ENCODE data around the gene MOCS3.

Gene MOCS3

GRCh38 chr20:50958615-50959542 is at the start of gene MOCS3:
Gene MOCS3 (plus strand): TSS chr20:50958818. CDS start chr20:50958843, 25 bp downstream.
- peak; percentile 88 for DNase-seq

GRCh38 chr20:50909413-50909812 is 49.2 kb upstream of the MOCS3 start:
- DNase-seq = no peak

GRCh38 chr20:50911030-50911429 is 47.6 kb upstream of the MOCS3 start:
- no peak for DNase-seq

GRCh38 chr20:50911716-50912115 is 46.9 kb upstream of the MOCS3 start:
- no peak for DNase-seq

GRCh38 chr20:50913690-50914375 is 44.8 kb upstream of the MOCS3 start:
- DNase-seq = no peak

GRCh38 chr20:50915424-50915823 is 43.2 kb upstream of the MOCS3 start:
- no peak for DNase-seq

- DNase-seq = no peak
These were observed 42.4 kb upstream of the MOCS3 start for GRCh38 chr20:50916257-50916656.

GRCh38 chr20:50916934-50917333 is 41.7 kb upstream of the MOCS3 start:
- DNase-seq = no peak

GRCh38 chr20:50918403-50918802 is 40.2 kb upstream of the MOCS3 start:
- no peak for DNase-seq

- DNase-seq = no peak
These were observed 39.1 kb upstream of the MOCS3 start for GRCh38 chr20:50919567-50919966.

GRCh38 chr20:50920997-50921396 is 37.6 kb upstream of the MOCS3 start:
- no peak for DNase-seq

- no peak for DNase-seq
These were observed 36.7 kb upstream of the MOCS3 start for GRCh38 chr20:50921803-50922501.

- DNase-seq = no peak
These were observed 34.2 kb upstream of the MOCS3 start for GRCh38 chr20:50924261-50924920.

GRCh38 chr20:50926530-50926929 is 32.1 kb upstream of the MOCS3 start:
- DNase-seq = no peak

- no peak for DNase-seq
These were observed 30.1 kb upstream of the MOCS3 start for GRCh38 chr20:50928469-50928868.

- peak; percentile 94 for DNase-seq
These were observed 29.1 kb upstream of the MOCS3 start for GRCh38 chr20:50929299-50930138.

GRCh38 chr20:50930139-50930975 is 28.3 kb upstream of the MOCS3 start:
- no peak for DNase-seq

GRCh38 chr20:50930976-50931305 is 27.7 kb upstream of the MOCS3 start:
- DNase-seq = no peak

- DNase-seq = peak; percentile 92
These were observed 27.2 kb upstream of the MOCS3 start, which contains the start of gene ADNP for GRCh38 chr20:50931306-50932015. Gene ADNP (minus strand): TSS chr20:50931437. CDS start chr20:50903996, 27,441 bp downstream.

GRCh38 chr20:50932016-50932485 is 26.6 kb upstream of the MOCS3 start:
- no peak for DNase-seq
